HuH-7 (cell line): ENCODE data around the gene SF1.

Experiments used
- DNase-seq: peaks from one replicate; pipeline ENCODE4 v3.0.0; 2011; ENCODE audit warnings: low spot score

Gene SF1

GRCh38 chr11:64760759-64761420, 17.5 kb downstream of the SF1 start:
- DNase-seq: no peak

GRCh38 chr11:64759722-64760719, 18.3 kb downstream of the SF1 start, which contains the start of gene PYGM:
PYGM (minus strand) TSS chr11:64759974; CDS start chr11:64759898, 76 bp downstream.
- DNase-seq: no peak

- DNase-seq: no peak
Measured at GRCh38 chr11:64759131-64759721, 19.1 kb downstream of the SF1 start.

GRCh38 chr11:64758330-64759079, 19.8 kb downstream of the SF1 start:
- no peak for DNase-seq

GRCh38 chr11:64757549-64758329, 20.6 kb downstream of the SF1 start:
- DNase-seq: no peak

GRCh38 chr11:64755681-64756361, 22.5 kb downstream of the SF1 start:
- DNase-seq: no peak

- DNase-seq: no peak
Measured at GRCh38 chr11:64754919-64755662, 23.3 kb downstream of the SF1 start.

GRCh38 chr11:64754124-64754918, 24.0 kb downstream of the SF1 start:
- DNase-seq: no peak

GRCh38 chr11:64753380-64754123, 24.8 kb downstream of the SF1 start:
- DNase-seq: no peak

- DNase-seq: no peak
Measured at GRCh38 chr11:64753019-64753379, 25.3 kb downstream of the SF1 start.

GRCh38 chr11:64752175-64752970, 26.0 kb downstream of the SF1 start:
- DNase-seq: no peak

GRCh38 chr11:64751580-64751979, 26.8 kb downstream of the SF1 start:
- no peak for DNase-seq

- DNase-seq: no peak
Measured at GRCh38 chr11:64751136-64751535, 27.2 kb downstream of the SF1 start.

- DNase-seq: no peak
Measured at GRCh38 chr11:64750361-64751054, 27.8 kb downstream of the SF1 start.

- no peak for DNase-seq
Measured at GRCh38 chr11:64747961-64748665, 30.2 kb downstream of the SF1 start.

- DNase-seq: no peak
Measured at GRCh38 chr11:64746486-64746885, 31.9 kb downstream of the SF1 start.
